HG02852 (cell line): ENCODE data around the gene TLE5.
"Not testable (repeated sequence)": the region's sequence is repeated elsewhere in the genome, so short reads cannot be mapped to it uniquely, and the experiment has no call there.

Source experiments
- ATAC-seq: cut with Tn5 transposase; IDR thresholded peaks from one replicate; pipeline ENCODE4 v1.9.1; 2021; ENCODE audit warnings: mild to moderate bottlenecking, moderate library complexity; ENCODE audit not compliant: unreplicated experiment

TLE5 gene

GRCh38 chr19:3061182-3062161 is 823 bp downstream of the TLE5 start:
- ATAC-seq, result no peak

- no peak for ATAC-seq
Measured at GRCh38 chr19:3060857-3061181, 1.5 kb downstream of the TLE5 start.

- ATAC-seq, result no peak
Measured at GRCh38 chr19:3059653-3060052, 2.6 kb downstream of the TLE5 start.

GRCh38 chr19:3058821-3059314 is 3.4 kb downstream of the TLE5 start:
- ATAC-seq, result no peak

- ATAC-seq, result no peak
Measured at GRCh38 chr19:3058009-3058820, 4.1 kb downstream of the TLE5 start.

GRCh38 chr19:3057275-3057714 is 5.0 kb downstream of the TLE5 start:
- ATAC-seq, result no peak

- ATAC-seq, result no peak
Measured at GRCh38 chr19:3056417-3057088, 5.7 kb downstream of the TLE5 start.

GRCh38 chr19:3055741-3056416 is 6.4 kb downstream of the TLE5 start:
- ATAC-seq, result no peak

- ATAC-seq, result no peak
Measured at GRCh38 chr19:3054972-3055740, 7.1 kb downstream of the TLE5 start.

GRCh38 chr19:3054265-3054971 is 7.9 kb downstream of the TLE5 start:
- no peak for ATAC-seq

GRCh38 chr19:3053780-3054179 is 8.5 kb downstream of the TLE5 start:
- no peak for ATAC-seq

- ATAC-seq, result no peak
Measured at GRCh38 chr19:3053218-3053621, 9.1 kb downstream of the TLE5 start.

- ATAC-seq, result not testable (repeated sequence)
Measured at GRCh38 chr19:3050016-3050415, 12.3 kb downstream of the TLE5 start.

GRCh38 chr19:3049089-3049488 is 13.2 kb downstream of the TLE5 start:
- no peak for ATAC-seq

GRCh38 chr19:3048190-3048533 is 14.1 kb downstream of the TLE5 start:
- no peak for ATAC-seq

GRCh38 chr19:3047496-3048189 is 14.7 kb downstream of the TLE5 start:
- ATAC-seq, result no peak

GRCh38 chr19:3046698-3047495 is 15.4 kb downstream of the TLE5 start:
- no peak for ATAC-seq
